ENCODE measurements around the gene IL1RL2. TPM values are rescaled to one million over a fixed set of nuclear protein-coding genes. Genes with fewer than 3 reads are reported as not detected.

Gene IL1RL2
- total and polyA plus RNA-seq, 4 donors: 0.98 to 2.0 (median 1.3) TPM

DNA sequence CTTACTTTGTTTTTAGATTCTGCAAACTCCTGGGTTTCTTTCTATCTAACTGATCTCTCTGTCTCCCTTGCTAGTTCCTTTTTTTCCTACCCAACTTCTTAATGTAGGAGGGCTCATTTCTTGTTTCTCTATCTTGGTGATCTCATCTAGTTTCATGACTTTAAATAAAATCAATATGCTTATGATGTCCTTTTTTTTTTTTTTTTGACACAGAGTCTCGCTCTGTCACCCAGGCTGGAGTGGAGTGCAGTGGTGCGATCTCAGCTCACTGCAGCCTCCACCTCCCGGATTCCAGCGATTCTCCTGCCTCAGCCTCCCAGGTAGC, 82.3 kb downstream of the IL1RL2 start (continued):
- TF ChIP-seq, protein P1, sequence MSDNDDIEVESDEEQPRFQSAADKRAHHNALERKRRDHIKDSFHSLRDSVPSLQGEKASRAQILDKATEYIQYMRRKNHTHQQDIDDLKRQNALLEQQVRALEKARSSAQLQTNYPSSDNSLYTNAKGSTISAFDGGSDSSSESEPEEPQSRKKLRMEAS (IDR thresholded peaks at IDR 0.05): no peak
- TF ChIP-seq, protein P2, sequence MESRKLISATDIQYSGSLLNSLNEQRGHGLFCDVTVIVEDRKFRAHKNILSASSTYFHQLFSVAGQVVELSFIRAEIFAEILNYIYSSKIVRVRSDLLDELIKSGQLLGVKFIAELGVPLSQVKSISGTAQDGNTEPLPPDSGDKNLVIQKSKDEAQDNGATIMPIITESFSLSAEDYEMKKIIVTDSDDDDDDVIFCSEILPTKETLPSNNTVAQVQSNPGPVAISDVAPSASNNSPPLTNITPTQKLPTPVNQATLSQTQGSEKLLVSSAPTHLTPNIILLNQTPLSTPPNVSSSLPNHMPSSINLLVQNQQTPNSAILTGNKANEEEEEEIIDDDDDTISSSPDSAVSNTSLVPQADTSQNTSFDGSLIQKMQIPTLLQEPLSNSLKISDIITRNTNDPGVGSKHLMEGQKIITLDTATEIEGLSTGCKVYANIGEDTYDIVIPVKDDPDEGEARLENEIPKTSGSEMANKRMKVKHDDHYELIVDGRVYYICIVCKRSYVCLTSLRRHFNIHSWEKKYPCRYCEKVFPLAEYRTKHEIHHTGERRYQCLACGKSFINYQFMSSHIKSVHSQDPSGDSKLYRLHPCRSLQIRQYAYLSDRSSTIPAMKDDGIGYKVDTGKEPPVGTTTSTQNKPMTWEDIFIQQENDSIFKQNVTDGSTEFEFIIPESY (IDR thresholded peaks at IDR 0.05): no peak

DNA sequence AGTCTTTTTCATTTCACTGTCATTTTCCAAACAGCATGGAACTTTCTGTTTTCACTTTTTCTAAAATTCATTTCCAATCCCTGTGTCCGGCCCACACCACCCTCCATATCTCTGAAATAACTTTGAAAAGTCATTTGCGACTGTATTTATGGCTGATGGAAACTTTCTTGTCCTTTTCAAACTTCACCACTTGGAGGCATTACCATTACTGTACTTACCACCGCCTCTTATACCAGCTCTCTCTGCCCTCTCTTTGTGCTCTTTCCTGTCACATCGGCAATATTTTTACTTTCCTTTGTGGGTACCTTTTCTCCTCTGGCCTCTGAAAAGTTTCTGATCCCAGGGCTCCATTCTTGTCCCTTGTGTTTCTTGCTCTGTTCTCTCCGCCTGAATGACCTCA, 85.0 kb downstream of the IL1RL2 start:
- DNase-seq (ENCODE audit: low spot score): no peak
- 71% methylated on average over 5 of the region's 5 CpGs for WGBS
- Histone ChIP-seq H3K4me3 (ENCODE audit: low read depth in 1 of 3, low read length in 3 of 3) (no peak overlapping the region), H3K27me3 (ENCODE audit: control insufficient read depth in 4 of 4, insufficient read depth in 4 of 4, low read length in 3 of 4) (no peaks in the 10 kb centered on the region), H3K4me1 (ENCODE audit: control insufficient read depth in 4 of 4, insufficient read depth in 4 of 4, low read length in 3 of 4) (no peaks in the 10 kb centered on the region), H3K9me3 (ENCODE audit: control insufficient read depth in 4 of 4, low read length in 3 of 4) (peaks cover 1 to 8% (median 5%) of the 10 kb centered on the region in 4 donors), H3K9ac (ENCODE audit: low read depth in 1 of 2, low read length in 2 of 2) (no peak overlapping the region), H3K36me3 (ENCODE audit: control insufficient read depth in 4 of 4, insufficient read depth in 3 of 4, low read depth in 1 of 4, low read length in 3 of 4) (no peaks in the 10 kb centered on the region), H3K27ac (ENCODE audit: low read depth in 1 of 2, low read length in 2 of 2) (no peak overlapping the region)
- TF ChIP-seq, protein P3, sequence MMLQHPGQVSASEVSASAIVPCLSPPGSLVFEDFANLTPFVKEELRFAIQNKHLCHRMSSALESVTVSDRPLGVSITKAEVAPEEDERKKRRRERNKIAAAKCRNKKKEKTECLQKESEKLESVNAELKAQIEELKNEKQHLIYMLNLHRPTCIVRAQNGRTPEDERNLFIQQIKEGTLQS (IDR thresholded peaks at IDR 0.05): no peak
- TF ChIP-seq FOXA2 (IDR thresholded peaks at IDR 0.05) (no peak), YY1 (IDR thresholded peaks at IDR 0.05) (no peak)
- TF ChIP-seq, protein P4, sequence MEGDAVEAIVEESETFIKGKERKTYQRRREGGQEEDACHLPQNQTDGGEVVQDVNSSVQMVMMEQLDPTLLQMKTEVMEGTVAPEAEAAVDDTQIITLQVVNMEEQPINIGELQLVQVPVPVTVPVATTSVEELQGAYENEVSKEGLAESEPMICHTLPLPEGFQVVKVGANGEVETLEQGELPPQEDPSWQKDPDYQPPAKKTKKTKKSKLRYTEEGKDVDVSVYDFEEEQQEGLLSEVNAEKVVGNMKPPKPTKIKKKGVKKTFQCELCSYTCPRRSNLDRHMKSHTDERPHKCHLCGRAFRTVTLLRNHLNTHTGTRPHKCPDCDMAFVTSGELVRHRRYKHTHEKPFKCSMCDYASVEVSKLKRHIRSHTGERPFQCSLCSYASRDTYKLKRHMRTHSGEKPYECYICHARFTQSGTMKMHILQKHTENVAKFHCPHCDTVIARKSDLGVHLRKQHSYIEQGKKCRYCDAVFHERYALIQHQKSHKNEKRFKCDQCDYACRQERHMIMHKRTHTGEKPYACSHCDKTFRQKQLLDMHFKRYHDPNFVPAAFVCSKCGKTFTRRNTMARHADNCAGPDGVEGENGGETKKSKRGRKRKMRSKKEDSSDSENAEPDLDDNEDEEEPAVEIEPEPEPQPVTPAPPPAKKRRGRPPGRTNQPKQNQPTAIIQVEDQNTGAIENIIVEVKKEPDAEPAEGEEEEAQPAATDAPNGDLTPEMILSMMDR (IDR thresholded peaks at IDR 0.05; ENCODE audit: low read depth, low read length, missing input control): no peak
- TF ChIP-seq, protein P1 (IDR thresholded peaks at IDR 0.05): no peak

DNA sequence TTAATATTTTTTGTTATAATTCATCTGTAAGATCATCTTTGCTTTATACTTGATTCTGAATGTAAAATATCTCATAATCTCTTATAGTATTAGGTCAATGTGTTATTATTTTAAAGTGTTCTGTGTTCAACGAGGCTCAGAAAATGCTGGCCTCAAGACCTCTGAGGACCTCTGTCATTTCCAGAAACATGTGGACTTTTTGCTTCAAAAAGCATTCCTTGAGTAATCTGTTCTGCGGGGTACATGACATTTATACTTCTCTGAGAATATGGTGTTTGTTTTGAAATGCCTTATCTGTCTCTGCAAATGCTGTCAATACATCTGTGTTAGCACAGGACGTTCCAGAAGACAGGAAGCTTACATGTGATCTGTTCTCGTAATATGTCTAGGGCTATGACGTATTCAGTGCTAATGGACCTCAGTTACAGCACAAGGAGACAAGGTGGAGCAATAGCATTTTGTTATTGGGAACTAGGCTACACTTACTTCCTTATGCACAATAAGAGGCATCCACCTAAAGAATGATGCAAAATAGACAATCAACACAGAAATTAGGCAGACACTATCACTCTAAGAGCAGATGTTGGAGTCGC, 86.9 kb downstream of the IL1RL2 start:
- Histone ChIP-seq H3K4me3 (ENCODE audit: low read depth in 1 of 3, low read length in 3 of 3) (no peak overlapping the region), H3K27ac (ENCODE audit: low read depth in 1 of 2, low read length in 2 of 2) (no peak overlapping the region), H3K9me3 (ENCODE audit: control insufficient read depth in 4 of 4, low read length in 3 of 4) (peaks cover 1 to 8% (median 5%) of the 10 kb centered on the region in 4 donors), H3K27me3 (ENCODE audit: control insufficient read depth in 4 of 4, insufficient read depth in 4 of 4, low read length in 3 of 4) (no peaks in the 10 kb centered on the region), H3K9ac (ENCODE audit: low read depth in 1 of 2, low read length in 2 of 2) (no peak overlapping the region), H3K4me1 (ENCODE audit: control insufficient read depth in 4 of 4, insufficient read depth in 4 of 4, low read length in 3 of 4) (no peaks in the 10 kb centered on the region), H3K36me3 (ENCODE audit: control insufficient read depth in 4 of 4, insufficient read depth in 3 of 4, low read depth in 1 of 4, low read length in 3 of 4) (no peaks in the 10 kb centered on the region)
- no peak for DNase-seq (ENCODE audit: low spot score)
- 52% methylated on average over 6 of the region's 6 CpGs for WGBS
- TF ChIP-seq HNF4G (IDR thresholded peaks at IDR 0.05) (no peak), TAF1 (conservative IDR thresholded peaks at IDR 0.05) (no peak), RXRA (IDR thresholded peaks at IDR 0.05) (peak; percentile 14 to 66), FOXA1 (IDR thresholded peaks at IDR 0.05) (no peak), FOXA2 (IDR thresholded peaks at IDR 0.05) (no peak), SP1 (IDR thresholded peaks at IDR 0.05) (peak; percentile 91), JUND (IDR thresholded peaks at IDR 0.05) (peak in 1 of 2 donors; percentile 17), NR2F2 (IDR thresholded peaks at IDR 0.05) (peak; percentile 92), EGR1 (IDR thresholded peaks at IDR 0.05; ENCODE audit: low read depth in 2 of 2) (no peak), GABPA (IDR thresholded peaks at IDR 0.05 in 1 of 2, conservative IDR thresholded peaks at IDR 0.05 in 1 of 2) (no peak), YY1 (IDR thresholded peaks at IDR 0.05) (no peak)
- TF ChIP-seq, protein P4 (IDR thresholded peaks at IDR 0.05; ENCODE audit: low read depth, low read length, missing input control): no peak
- TF ChIP-seq, protein P2 (IDR thresholded peaks at IDR 0.05): no peak
- TF ChIP-seq, protein P5, sequence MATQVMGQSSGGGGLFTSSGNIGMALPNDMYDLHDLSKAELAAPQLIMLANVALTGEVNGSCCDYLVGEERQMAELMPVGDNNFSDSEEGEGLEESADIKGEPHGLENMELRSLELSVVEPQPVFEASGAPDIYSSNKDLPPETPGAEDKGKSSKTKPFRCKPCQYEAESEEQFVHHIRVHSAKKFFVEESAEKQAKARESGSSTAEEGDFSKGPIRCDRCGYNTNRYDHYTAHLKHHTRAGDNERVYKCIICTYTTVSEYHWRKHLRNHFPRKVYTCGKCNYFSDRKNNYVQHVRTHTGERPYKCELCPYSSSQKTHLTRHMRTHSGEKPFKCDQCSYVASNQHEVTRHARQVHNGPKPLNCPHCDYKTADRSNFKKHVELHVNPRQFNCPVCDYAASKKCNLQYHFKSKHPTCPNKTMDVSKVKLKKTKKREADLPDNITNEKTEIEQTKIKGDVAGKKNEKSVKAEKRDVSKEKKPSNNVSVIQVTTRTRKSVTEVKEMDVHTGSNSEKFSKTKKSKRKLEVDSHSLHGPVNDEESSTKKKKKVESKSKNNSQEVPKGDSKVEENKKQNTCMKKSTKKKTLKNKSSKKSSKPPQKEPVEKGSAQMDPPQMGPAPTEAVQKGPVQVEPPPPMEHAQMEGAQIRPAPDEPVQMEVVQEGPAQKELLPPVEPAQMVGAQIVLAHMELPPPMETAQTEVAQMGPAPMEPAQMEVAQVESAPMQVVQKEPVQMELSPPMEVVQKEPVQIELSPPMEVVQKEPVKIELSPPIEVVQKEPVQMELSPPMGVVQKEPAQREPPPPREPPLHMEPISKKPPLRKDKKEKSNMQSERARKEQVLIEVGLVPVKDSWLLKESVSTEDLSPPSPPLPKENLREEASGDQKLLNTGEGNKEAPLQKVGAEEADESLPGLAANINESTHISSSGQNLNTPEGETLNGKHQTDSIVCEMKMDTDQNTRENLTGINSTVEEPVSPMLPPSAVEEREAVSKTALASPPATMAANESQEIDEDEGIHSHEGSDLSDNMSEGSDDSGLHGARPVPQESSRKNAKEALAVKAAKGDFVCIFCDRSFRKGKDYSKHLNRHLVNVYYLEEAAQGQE (IDR thresholded peaks at IDR 0.05): no peak
- TF ChIP-seq, protein P1 (IDR thresholded peaks at IDR 0.05): peak; percentile 8
